Measurements from ENCODE around the gene ENOX1.

Gene ENOX1

GRCh38 chr13:43546816-43547215 lies 240.0 kb downstream of the ENOX1 start:
- in situ Hi-C loops (cut with MboI; ENCODE audit: low pct_unique_long_range_greater_than_20kb, low sequenced_read_pairs, unreplicated experiment), result no loop called here
- TF ChIP-seq CTCF (IDR thresholded peaks at IDR 0.05; ENCODE audit: extremely low read depth, insufficient read depth, missing control alignments), result no peak
- DNase-seq (ENCODE audit: low spot score), result no peak

DNA sequence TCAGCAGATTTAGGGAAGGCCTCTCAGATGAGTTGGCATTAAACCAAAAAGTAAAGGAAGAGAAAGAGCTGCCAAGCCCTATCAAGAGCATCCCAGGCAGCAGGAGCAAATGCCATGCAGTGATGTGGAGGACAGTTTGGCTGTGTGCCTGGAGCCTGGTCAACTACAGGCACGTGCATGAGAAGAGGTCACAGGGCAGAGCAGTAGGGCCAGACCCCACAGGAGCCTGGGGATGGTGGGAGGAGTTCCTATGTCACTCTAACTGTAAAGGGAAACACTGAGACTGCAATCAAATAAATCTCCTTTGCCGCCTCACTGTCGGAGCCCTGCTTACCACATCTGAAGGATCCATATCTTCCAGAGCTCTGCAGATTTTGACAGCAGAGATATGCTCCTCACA lies 240.5 kb downstream of the ENOX1 start:
- in situ Hi-C loops (cut with MboI; ENCODE audit: low pct_unique_long_range_greater_than_20kb, low sequenced_read_pairs, unreplicated experiment), result no loop called here
- no peak for DNase-seq (ENCODE audit: low spot score)
- TF ChIP-seq CTCF (IDR thresholded peaks at IDR 0.05; ENCODE audit: extremely low read depth, insufficient read depth, missing control alignments), result no peak

- in situ Hi-C loops (cut with MboI; ENCODE audit: low pct_unique_long_range_greater_than_20kb, low sequenced_read_pairs, unreplicated experiment), result no loop called here
- TF ChIP-seq CTCF (IDR thresholded peaks at IDR 0.05; ENCODE audit: extremely low read depth, insufficient read depth, missing control alignments), result no peak
- no peak for DNase-seq (ENCODE audit: low spot score)
Measured at GRCh38 chr13:43545317-43545874, 241.4 kb downstream of the ENOX1 start.

DNA sequence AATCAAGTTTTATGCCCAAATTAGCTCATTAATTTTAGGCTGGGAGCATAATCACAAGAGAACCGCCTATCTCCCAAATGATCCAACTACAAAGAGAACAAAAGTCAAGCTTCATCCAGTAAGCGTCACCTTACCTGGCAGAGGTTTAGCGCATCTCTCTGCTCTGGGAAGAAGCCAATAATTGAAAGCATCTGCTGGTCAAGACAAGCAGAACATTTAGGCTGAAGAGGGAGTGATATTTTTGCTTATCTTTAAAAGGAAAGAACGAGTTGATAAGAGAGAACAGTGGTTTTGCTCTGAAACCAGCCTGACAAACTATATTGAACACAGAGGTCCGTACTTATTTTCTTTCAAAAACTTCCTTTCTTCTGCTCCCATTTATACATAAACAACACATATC lies 242.1 kb downstream of the ENOX1 start:
- in situ Hi-C loops (cut with MboI; ENCODE audit: low pct_unique_long_range_greater_than_20kb, low sequenced_read_pairs, unreplicated experiment), result no loop called here
- no peak for TF ChIP-seq CTCF (IDR thresholded peaks at IDR 0.05; ENCODE audit: extremely low read depth, insufficient read depth, missing control alignments)
- no peak for DNase-seq (ENCODE audit: low spot score)

DNA sequence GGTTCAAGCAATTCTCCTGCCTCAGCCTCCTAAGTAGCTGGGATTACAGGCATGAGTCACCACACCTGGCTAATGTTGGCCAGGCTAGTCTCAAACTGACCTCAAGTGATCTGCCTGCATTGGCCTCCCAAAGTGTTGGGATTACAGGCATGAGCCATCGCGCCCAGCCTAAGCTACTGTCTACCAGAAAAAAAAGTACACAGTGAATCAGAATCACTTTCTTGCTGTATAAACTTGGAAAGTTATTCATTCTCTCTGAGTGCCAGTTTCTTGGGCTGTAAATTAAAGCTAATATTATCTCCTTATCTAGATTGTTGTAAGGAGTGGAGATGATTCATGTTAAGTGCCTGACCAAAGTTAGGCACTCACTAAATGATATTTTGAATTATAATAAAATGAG lies 242.8 kb downstream of the ENOX1 start:
- in situ Hi-C loops (cut with MboI; ENCODE audit: low pct_unique_long_range_greater_than_20kb, low sequenced_read_pairs, unreplicated experiment), result no loop called here
- no peak for DNase-seq (ENCODE audit: low spot score)
- TF ChIP-seq CTCF (IDR thresholded peaks at IDR 0.05; ENCODE audit: extremely low read depth, insufficient read depth, missing control alignments), result no peak

- TF ChIP-seq CTCF (IDR thresholded peaks at IDR 0.05; ENCODE audit: extremely low read depth, insufficient read depth, missing control alignments), result no peak
- in situ Hi-C loops (cut with MboI; ENCODE audit: low pct_unique_long_range_greater_than_20kb, low sequenced_read_pairs, unreplicated experiment), result no loop called here
- no peak for DNase-seq (ENCODE audit: low spot score)
Measured at GRCh38 chr13:43543331-43543730, 243.4 kb downstream of the ENOX1 start.

- no peak for TF ChIP-seq CTCF (IDR thresholded peaks at IDR 0.05; ENCODE audit: extremely low read depth, insufficient read depth, missing control alignments)
- in situ Hi-C loops (cut with MboI; ENCODE audit: low pct_unique_long_range_greater_than_20kb, low sequenced_read_pairs, unreplicated experiment), result no loop called here
- no peak for DNase-seq (ENCODE audit: low spot score)
Measured at GRCh38 chr13:43537124-43537523, 249.6 kb downstream of the ENOX1 start.
